SK-N-SH (cell line): ENCODE measurements around the gene WBP1L. TPM values are rescaled to one million over a fixed set of nuclear protein-coding genes. Genes with fewer than 3 reads are reported as not detected.
A peak's percentile ranks its signal among the peaks of the same experiment; 100 is the strongest.

Experiments used
- CTCF ChIA-PET: fragments of 300-600, 350-600 bp; formaldehyde crosslinking; extraction: SDS; loops from one replicate; lab custom pipeline; 2021; lab: Yijun Ruan, JAX
- POLR2A ChIA-PET: fragments of 350-600 bp; sonication (Branson Sonifier 250); formaldehyde crosslinking; extraction: SDS; loops from one replicate; lab custom pipeline; 2020; ENCODE audit warnings: antibody characterized with exemption, inconsistent platforms; lab: Yijun Ruan, JAX
- DNase-seq: peaks from one replicate; pipeline ENCODE4 v3.0.0; 2012
- H2AFZ ChIP-seq: fragments of 200-600 bp; sonication (generic); 2 replicates; pipeline ENCODE4 v1.8.1; 2016; ENCODE audit warnings: antibody characterized with exemption, mild to moderate bottlenecking, low read depth
- H3F3A ChIP-seq: fragments of 200-600 bp; sonication (generic); replicated peaks from 2 replicates; pipeline ENCODE3; 2016; ENCODE audit warnings: antibody characterized with exemption, mild to moderate bottlenecking; ENCODE audit not compliant: insufficient read depth
- H3K27ac ChIP-seq, 2 experiments: fragments of 200-500 bp in 1 of 2; fragments of 200-600 bp in 1 of 2; sonication (Bioruptor generic) in 1 of 2; sonication (generic), shearing (Covaris generic) in 1 of 2; 2 replicates each; pipeline versions ENCODE4 v1.5.1 to v1.6.1; 2014 to 2016; ENCODE audit warnings: low read depth in 2 of 2, inconsistent platforms in 1 of 2, low read length in 1 of 2, mild to moderate bottlenecking in 1 of 2, mixed read lengths in 1 of 2
- H3K27me3 ChIP-seq: fragments of 200-600 bp; sonication (generic), shearing (Covaris generic); 2 replicates; pipeline ENCODE4 v1.6.1; 2016; ENCODE audit warnings: mixed run types; ENCODE audit not compliant: insufficient read depth
- H3K36me3 ChIP-seq, 2 experiments: fragments of 200-500 bp in 1 of 2; fragments of 200-600 bp in 1 of 2; sonication (Bioruptor generic) in 1 of 2; sonication (generic) in 1 of 2; replicated peaks in 1 of 2; 2 replicates each; pipeline versions ENCODE3 to v1.5.1; 2014 to 2016; ENCODE audit warnings: low read length in 1 of 2, mild to moderate bottlenecking in 1 of 2; ENCODE audit not compliant: insufficient read depth in 2 of 2, control insufficient read depth in 1 of 2
- H3K4me1 ChIP-seq, 2 experiments: fragments of 200-500 bp in 1 of 2; fragments of 200-600 bp in 1 of 2; sonication (Bioruptor generic) in 1 of 2; sonication (generic), shearing (Covaris generic) in 1 of 2; 2 replicates each; pipeline versions ENCODE4 v1.5.1 to v1.6.1; 2014 to 2016; ENCODE audit warnings: low read depth in 1 of 2, low read length in 1 of 2, mixed run types in 1 of 2; ENCODE audit not compliant: insufficient read depth in 2 of 2, control insufficient read depth in 1 of 2
- H3K4me2 ChIP-seq: fragments of 200-600 bp; sonication (generic), shearing (Covaris generic); 2 replicates; pipeline ENCODE4 v1.6.1; 2017; ENCODE audit warnings: mixed run types
- H3K4me3 ChIP-seq, 2 experiments: fragments of 200-500 bp in 1 of 2; fragments of 200-600 bp in 1 of 2; sonication (Bioruptor generic) in 1 of 2; sonication (generic), shearing (Covaris generic) in 1 of 2; 2 replicates each; pipeline versions ENCODE4 v1.5.1 to v1.8.1; 2014 to 2016; ENCODE audit warnings: low read depth in 2 of 2, inconsistent platforms in 1 of 2, low read length in 1 of 2, mild to moderate bottlenecking in 1 of 2, mixed read lengths in 1 of 2, moderate library complexity in 1 of 2
- H3K79me2 ChIP-seq: fragments of 200-600 bp; sonication (generic); 2 replicates; pipeline ENCODE4 v1.8.1; 2017; ENCODE audit warnings: mild to moderate bottlenecking; ENCODE audit not compliant: insufficient read depth
- H3K9ac ChIP-seq: fragments of 200-600 bp; sonication (generic); 2 replicates; pipeline ENCODE4 v1.6.1; 2017; ENCODE audit warnings: mixed run types
- H3K9me2 ChIP-seq: fragments of 200-600 bp; sonication (generic); 2 replicates; pipeline ENCODE4 v1.6.1; 2017; ENCODE audit warnings: mixed run types
- H3K9me3 ChIP-seq: fragments of 200-600 bp; sonication (generic); 2 replicates; pipeline ENCODE4 v1.6.1; 2017; ENCODE audit warnings: mixed run types, mild to moderate bottlenecking, moderate library complexity
- H4K20me1 ChIP-seq: fragments of 200-600 bp; sonication (generic); 2 replicates; pipeline ENCODE4 v1.6.1; 2017; ENCODE audit warnings: mild to moderate bottlenecking, mixed run types; ENCODE audit not compliant: insufficient read depth
- CHD2 ChIP-seq: fragments of 150-350 bp; IDR thresholded peaks from 2 replicates; pipeline ENCODE4 v1.6.1; 2018; ENCODE audit warnings: low read length; ENCODE audit not compliant: partially characterized antibody
- CTCF ChIP-seq: fragments of 200-600 bp; sonication (generic); IDR thresholded peaks from 2 replicates; pipeline ENCODE4 v1.6.1; 2017; ENCODE audit warnings: antibody characterized with exemption, mild to moderate bottlenecking, moderate library complexity
- EP300 ChIP-seq, 2 experiments: IDR thresholded peaks; 2 replicates each; pipeline versions ENCODE4 v1.4.0 to v1.6.1; 2012; ENCODE audit warnings: borderline replicate concordance in 1 of 2, low read depth in 1 of 2, low read length in 1 of 2
- FOSL2 ChIP-seq: IDR thresholded peaks from 2 replicates; pipeline ENCODE4 v1.4.0; 2012; ENCODE audit warnings: low read depth, mild to moderate bottlenecking, moderate library complexity, borderline replicate concordance
- FOXJ3 ChIP-seq: sonication (generic); formaldehyde crosslinking; IDR thresholded peaks from 2 replicates; pipeline ENCODE4 v1.5.1; 2020; ENCODE audit warnings: mild to moderate bottlenecking, missing genetic modification reagents
- FOXM1 ChIP-seq: IDR thresholded peaks from 2 replicates; pipeline ENCODE4 v1.4.0; 2012; ENCODE audit warnings: low read depth, mild to moderate bottlenecking
- GATA2 ChIP-seq: sonication (generic); formaldehyde crosslinking; IDR thresholded peaks from 2 replicates; pipeline ENCODE4 v1.5.0; 2020; ENCODE audit warnings: mild to moderate bottlenecking, missing genetic modification reagents
- JUND ChIP-seq: IDR thresholded peaks from 2 replicates; pipeline ENCODE4 v1.4.0; 2012
- MAX ChIP-seq: IDR thresholded peaks from 2 replicates; pipeline ENCODE4 v1.4.0; 2012; ENCODE audit warnings: low read depth
- MEF2A ChIP-seq: IDR thresholded peaks from 2 replicates; pipeline ENCODE4 v1.4.0; 2012; ENCODE audit warnings: low read depth, borderline replicate concordance
- MXI1 ChIP-seq: IDR thresholded peaks from 2 replicates; pipeline ENCODE4 v1.6.1; 2012; ENCODE audit warnings: mild to moderate bottlenecking, low read depth, low read length, improper control_type of control experiment
- NFIC ChIP-seq: IDR thresholded peaks from 2 replicates; pipeline ENCODE4 v1.4.0; 2012; ENCODE audit warnings: borderline replicate concordance
- NRF1 ChIP-seq: IDR thresholded peaks from 2 replicates; pipeline ENCODE4 v1.6.1; 2012; ENCODE audit warnings: low read depth, mild to moderate bottlenecking, low read length
- POLR2AphosphoS5 ChIP-seq: IDR thresholded peaks from 2 replicates; pipeline ENCODE4 v1.6.1; 2012; ENCODE audit warnings: low read depth, low read length
- RAD21 ChIP-seq: IDR thresholded peaks from 2 replicates; pipeline ENCODE4 v1.6.1; 2012; ENCODE audit warnings: mild to moderate bottlenecking, low read length
- RXRA ChIP-seq: IDR thresholded peaks from 2 replicates; pipeline ENCODE4 v1.4.0; 2012; ENCODE audit warnings: low read depth, mild to moderate bottlenecking, borderline replicate concordance
- SIN3A ChIP-seq: IDR thresholded peaks from 2 replicates; pipeline ENCODE4 v1.6.1; 2012; ENCODE audit warnings: low read depth, mild to moderate bottlenecking, low read length, moderate library complexity, borderline replicate concordance
- SMC3 ChIP-seq: IDR thresholded peaks from 2 replicates; pipeline ENCODE4 v1.6.1; 2012; ENCODE audit warnings: low read depth, low read length, improper control_type of control experiment
- TAF1 ChIP-seq: IDR thresholded peaks from 2 replicates; pipeline ENCODE4 v1.6.1; 2012; ENCODE audit warnings: low read depth, mild to moderate bottlenecking, low read length, moderate library complexity, borderline replicate concordance
- TCF12 ChIP-seq: IDR thresholded peaks from 2 replicates; pipeline ENCODE4 v1.4.0; 2012
- USF2 ChIP-seq: fragments of 150-350 bp; IDR thresholded peaks from 2 replicates; pipeline ENCODE4 v1.6.1; 2017; ENCODE audit warnings: antibody characterized with exemption, low read length, low read depth, borderline replicate concordance
- ZBTB33 ChIP-seq: IDR thresholded peaks from 2 replicates; pipeline ENCODE4 v1.4.0; 2012; ENCODE audit warnings: low read depth, borderline replicate concordance
- WGBS: methylation state at CpG from one replicate; pipeline ENCODE4 v1.1.6; 2017; ENCODE audit warnings: low lambda C conversion rate; 5-methylcytosine and 5-hydroxymethylcytosine counted together
- polyA plus RNA-seq, 3 experiments: library from polyadenylated mRNA; depleted of rRNA; stranded (reverse); fragments of >200 nt; gene quantifications; 2 replicates each; pipeline ENCODE4 v1.2.3, GENCODE V29; 2012

Gene WBP1L
- polyA plus RNA-seq, 1 of the 3 experiments (the other 2 are of a cell fraction): 22.8 TPM

- no peak for DNase-seq
- Histone ChIP-seq H3K4me3 (no peak overlapping the region), H3K36me3 (no peaks in the 10 kb centered on the region), H3K79me2 (peaks cover 64% of the 10 kb centered on the region), H3K9me3 (no peaks in the 10 kb centered on the region)
- TF ChIP-seq RXRA (no peak), MXI1 (no peak), POLR2AphosphoS5 (no peak), FOXM1 (no peak)
- TF ChIP-seq, all 33 proteins: peak for 0
- H3F3A ChIP-seq: peaks cover 43% of the 10 kb centered on the region
- peak overlapping the region in 1 of 2 experiments; percentile 83; a peak in 3 of 4 replicates for H3K27ac ChIP-seq
- peak overlapping the region; percentile 32; the same call in 1 of the 2 replicates for H3K9ac ChIP-seq
- peaks cover 2 to 14% of the 10 kb centered on the region in 2 experiments for H3K4me1 ChIP-seq
- no peaks in the 10 kb centered on the region for H3K9me2 ChIP-seq
- no peak overlapping the region for H2AFZ ChIP-seq
- peak overlapping the region; percentile 49 for H3K4me2 ChIP-seq
- WGBS: 79% methylated on average over 2 of the region's 2 CpGs
- peaks cover 5% of the 10 kb centered on the region for H4K20me1 ChIP-seq
- CTCF ChIA-PET: interaction anchor here (1.3 to 1.8 kb wide), 3 partner anchors 26 to 35 kb away, joined by 4 to 5 read pairs (median 4); no protein-coding TSS in a partner anchor
- POLR2A ChIA-PET: no interaction called here
- H3K27me3 ChIP-seq: no peaks in the 10 kb centered on the region
These were observed 38.2 kb upstream of the WBP1L start for GRCh38 chr10:102705531-102705930.

- H3F3A ChIP-seq: peaks cover 29% of the 10 kb centered on the region
- WGBS: 8% methylated on average over 4 of the region's 4 CpGs
- H3K9me2 ChIP-seq: no peaks in the 10 kb centered on the region
- peaks cover 5% of the 10 kb centered on the region for H4K20me1 ChIP-seq
- no peak for DNase-seq
- H3K4me2 ChIP-seq: peak overlapping the region; percentile 30; the same call in 1 of the 2 replicates
- peak overlapping the region; percentile 2 to 67 for H3K27ac ChIP-seq
- peaks cover 10 to 22% of the 10 kb centered on the region in 2 experiments for H3K4me1 ChIP-seq
- no peak overlapping the region for H3K4me3 ChIP-seq
- peaks cover 84% of the 10 kb centered on the region for H3K79me2 ChIP-seq
- ChIA-PET POLR2A (no interaction called here), CTCF (interaction anchor here (0.9 to 11.2 kb wide), 4 partner anchors 17 to 68 kb away, joined by 3 to 123 read pairs (median 4); no protein-coding TSS in a partner anchor)
- no peak overlapping the region for H3K9ac ChIP-seq
- no peaks in the 10 kb centered on the region for H3K27me3 ChIP-seq
- no peaks in the 10 kb centered on the region for H3K9me3 ChIP-seq
- H2AFZ ChIP-seq: no peak overlapping the region
- no peaks in the 10 kb centered on the region for H3K36me3 ChIP-seq
- TF ChIP-seq MEF2A (0 out of 2 replicates have a peak, but pooled peaks have one; percentile 12), RAD21 (no peak), POLR2AphosphoS5 (no peak), MAX (peak; percentile 75), JUND (peak; percentile 78), FOXJ3 (CRISPR knock-in tag) (no peak), SIN3A (0 out of 2 replicates have a peak, but pooled peaks have one; percentile 19), NRF1 (no peak), CHD2 (no peak), FOXM1 (no peak), TCF12 (peak; percentile 60; the same call in 1 of the 2 replicates), USF2 (no peak), CTCF (peak; percentile 23; the same call in 1 of the 2 replicates), FOSL2 (peak; percentile 74; the same call in 1 of the 2 replicates), NFIC (peak; percentile 40; the same call in 1 of the 2 replicates), GATA2 (CRISPR knock-in tag) (no peak), SMC3 (no peak), EP300 (IDR thresholded peaks at IDR 0.05; ENCODE audit: borderline replicate concordance in 1 of 2, low read depth in 1 of 2, low read length in 1 of 2) (peak in 1 of 2 experiments; percentile 36; a peak in 1 of 4 replicates), TAF1 (no peak), MXI1 (peak; percentile 38; the same call in 1 of the 2 replicates), ZBTB33 (no peak)
These were observed 33.1 kb upstream of the WBP1L start for GRCh38 chr10:102710609-102711008.
